ENCODE results near the gene TRIM72. TPM values are rescaled to one million over a fixed set of nuclear protein-coding genes. Genes with fewer than 3 reads are reported as not detected.

TRIM72 gene
- total and polyA plus RNA-seq, 2 of the 8 experiments (the other 6 are each of a cell fraction or from before 2014, with no cell fraction given) = 0.57 to 2.1 TPM

DNA sequence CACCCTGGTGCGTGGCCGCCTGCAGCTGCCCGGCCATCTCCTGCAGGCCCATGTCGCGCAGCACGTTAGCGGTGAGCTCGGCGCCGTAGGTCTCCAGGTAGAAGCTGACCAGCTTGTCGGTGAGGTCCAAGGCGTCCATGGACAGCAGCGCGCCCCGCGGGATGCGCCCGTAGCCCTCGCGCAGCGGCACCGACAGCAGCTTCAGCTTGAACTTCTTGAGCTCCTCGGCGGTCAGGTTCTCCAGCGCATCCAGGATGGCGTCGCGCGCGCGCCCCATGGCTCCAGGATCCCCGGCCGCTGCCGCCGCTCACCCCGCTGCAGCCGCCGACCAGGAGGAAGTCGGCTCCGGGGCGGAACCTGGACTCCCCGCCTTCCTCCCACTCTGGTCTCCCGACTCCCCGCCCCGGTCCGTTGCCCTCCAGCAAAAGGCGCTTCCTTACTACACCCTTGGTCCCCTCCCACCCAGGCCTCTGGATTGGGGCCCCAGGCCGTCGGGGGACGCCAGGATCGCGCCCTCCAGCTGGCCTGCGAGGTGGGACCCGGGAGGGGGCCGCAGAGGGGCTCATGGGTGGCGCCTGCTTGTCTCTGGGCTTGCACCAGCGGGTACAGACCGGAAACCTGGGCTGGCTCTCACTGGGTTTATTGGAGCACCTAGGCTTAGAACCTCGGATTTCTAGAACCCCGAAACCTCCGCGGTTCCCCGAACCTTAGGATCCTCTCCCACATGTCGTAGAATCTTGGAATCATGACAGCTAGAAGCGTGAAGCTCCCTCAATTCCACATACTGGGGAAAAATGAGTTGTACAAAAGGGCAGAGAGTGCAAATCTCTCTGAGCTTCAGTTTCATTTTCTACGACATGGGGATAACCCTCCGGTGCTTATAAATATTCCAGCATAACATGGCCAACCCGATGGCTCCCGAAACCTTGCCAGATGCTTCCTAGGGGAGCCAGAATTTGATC is 11.2 kb upstream of the TRIM72 start, which contains the start of gene PYCARD (continued):
- no peak for TF ChIP-seq EZH2 (IDR thresholded peaks at IDR 0.05; ENCODE audit: low read depth, low read length, severe bottlenecking)
- no peak for TF ChIP-seq GTF2F1 (IDR thresholded peaks at IDR 0.05; ENCODE audit: borderline replicate concordance, low read depth, low read length)
- no peak for TF ChIP-seq RBBP5 (IDR thresholded peaks at IDR 0.05; ENCODE audit: borderline replicate concordance, low read depth, low read length)
- TF ChIP-seq CREB1 (IDR thresholded peaks at IDR 0.05) = no peak
- TF ChIP-seq SAP30 (IDR thresholded peaks at IDR 0.05; ENCODE audit: insufficient read depth, insufficient replicate concordance, low read length) = no peak
- no peak for TF ChIP-seq RFX5 (IDR thresholded peaks at IDR 0.05; ENCODE audit: borderline replicate concordance, low read depth, low read length)
- TF ChIP-seq NRF1 (IDR thresholded peaks at IDR 0.05; ENCODE audit: low read depth, low read length) = no peak
- 0 out of 4 replicates have a peak, but pooled peaks of 1 of the 2 experiments have one; percentile 11 for TF ChIP-seq HDAC2 (IDR thresholded peaks at IDR 0.05; ENCODE audit: borderline replicate concordance in 1 of 2, low read depth in 2 of 2, low read length in 2 of 2)
- peak; percentile 38; the same call in 1 of the 2 replicates for TF ChIP-seq PHF8 (conservative IDR thresholded peaks at IDR 0.05; ENCODE audit: low read depth, low read length)
- TF ChIP-seq TCF12 (IDR thresholded peaks at IDR 0.05; ENCODE audit: low read depth, low read length) = no peak
- TF ChIP-seq, protein P1, sequence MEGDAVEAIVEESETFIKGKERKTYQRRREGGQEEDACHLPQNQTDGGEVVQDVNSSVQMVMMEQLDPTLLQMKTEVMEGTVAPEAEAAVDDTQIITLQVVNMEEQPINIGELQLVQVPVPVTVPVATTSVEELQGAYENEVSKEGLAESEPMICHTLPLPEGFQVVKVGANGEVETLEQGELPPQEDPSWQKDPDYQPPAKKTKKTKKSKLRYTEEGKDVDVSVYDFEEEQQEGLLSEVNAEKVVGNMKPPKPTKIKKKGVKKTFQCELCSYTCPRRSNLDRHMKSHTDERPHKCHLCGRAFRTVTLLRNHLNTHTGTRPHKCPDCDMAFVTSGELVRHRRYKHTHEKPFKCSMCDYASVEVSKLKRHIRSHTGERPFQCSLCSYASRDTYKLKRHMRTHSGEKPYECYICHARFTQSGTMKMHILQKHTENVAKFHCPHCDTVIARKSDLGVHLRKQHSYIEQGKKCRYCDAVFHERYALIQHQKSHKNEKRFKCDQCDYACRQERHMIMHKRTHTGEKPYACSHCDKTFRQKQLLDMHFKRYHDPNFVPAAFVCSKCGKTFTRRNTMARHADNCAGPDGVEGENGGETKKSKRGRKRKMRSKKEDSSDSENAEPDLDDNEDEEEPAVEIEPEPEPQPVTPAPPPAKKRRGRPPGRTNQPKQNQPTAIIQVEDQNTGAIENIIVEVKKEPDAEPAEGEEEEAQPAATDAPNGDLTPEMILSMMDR (IDR thresholded peaks at IDR 0.05; ENCODE audit: control extremely low read depth in 1 of 3, insufficient read depth in 1 of 3, low read depth in 1 of 3, low read length in 3 of 3) = no peak
- no peak for TF ChIP-seq CBX5 (IDR thresholded peaks at IDR 0.05; ENCODE audit: low read depth, low read length)
- TF ChIP-seq KDM1A (IDR thresholded peaks at IDR 0.05; ENCODE audit: borderline replicate concordance, low read length) = peak; percentile 11; the same call in 1 of the 2 replicates
- TF ChIP-seq, protein P2, sequence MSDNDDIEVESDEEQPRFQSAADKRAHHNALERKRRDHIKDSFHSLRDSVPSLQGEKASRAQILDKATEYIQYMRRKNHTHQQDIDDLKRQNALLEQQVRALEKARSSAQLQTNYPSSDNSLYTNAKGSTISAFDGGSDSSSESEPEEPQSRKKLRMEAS (IDR thresholded peaks at IDR 0.05) = peak; percentile 35; the same call in 1 of the 2 replicates
- peak; percentile 0 to 12; a peak in 2 of 3 replicates for TF ChIP-seq POLR2A (IDR thresholded peaks at IDR 0.05; ENCODE audit: control extremely low read depth in 1 of 2, low read depth in 2 of 2, low read length in 2 of 2)

All from H1 (cell line).